Naive thymus-derived CD8-positive, alpha-beta T cell (primary cell): ENCODE data around the gene DOLPP1. TPM values are rescaled to one million over a fixed set of nuclear protein-coding genes. Genes with fewer than 3 reads are reported as not detected.
A peak's percentile ranks its signal among the peaks of the same experiment; 100 is the strongest.

Experiments used
- ATAC-seq, 2 donors: fragments of 150-1000 bp; cut with Tn5 transposase in 1 of 2; sonication (Bioruptor Pico), chemical (Tn5 transposase) in 1 of 2; 1 replicate in 1 of 2; 2 replicates in 1 of 2; pipeline ENCODE4 v1.10.0; 2021; ENCODE audit warnings: mild to moderate bottlenecking in 2 of 2, moderate library complexity in 2 of 2
- POLR2A ChIA-PET: fragments of 350-600 bp; sonication (Branson Sonifier 250); formaldehyde crosslinking; loops from one replicate; lab custom pipeline; 2021; ENCODE audit warnings: antibody characterized with exemption; lab: Charles Lee
- DNase-seq, 10 donors: peaks; one replicate each; pipeline versions ENCODE4 v3.0.0 to v3.0.0-alpha.2; 2020 to 2022
- H3K27ac Mint-ChIP-seq, 10 donors: one replicate each; pipeline ENCODE4 v1.8.0; 2020 to 2022; ENCODE audit warnings: mild to moderate bottlenecking in 10 of 10, mixed read lengths in 10 of 10, moderate library complexity in 4 of 10, inconsistent platforms in 1 of 10
- H3K27me3 Mint-ChIP-seq, 5 donors: one replicate each; pipeline ENCODE4 v1.8.0; 2021 to 2022; ENCODE audit warnings: mixed read lengths in 5 of 5
- H3K36me3 Mint-ChIP-seq, 3 donors: one replicate each; pipeline ENCODE4 v1.8.0; 2020 to 2022; ENCODE audit warnings: mixed read lengths in 3 of 3, mild to moderate bottlenecking in 2 of 3, inconsistent platforms in 1 of 3
- H3K4me1 Mint-ChIP-seq, 4 donors: one replicate each; pipeline ENCODE4 v1.8.0; 2021 to 2022; ENCODE audit warnings: mixed read lengths in 4 of 4
- H3K4me3 Mint-ChIP-seq, 10 donors: one replicate each; pipeline ENCODE4 v1.8.0; 2020 to 2022; ENCODE audit warnings: mild to moderate bottlenecking in 10 of 10, mixed read lengths in 10 of 10, moderate library complexity in 6 of 10, inconsistent platforms in 1 of 10
- H3K9me3 Mint-ChIP-seq, 9 donors: one replicate each; pipeline ENCODE4 v1.8.0; 2020 to 2022; ENCODE audit warnings: mixed read lengths in 9 of 9, mild to moderate bottlenecking in 3 of 9, inconsistent platforms in 1 of 9, moderate library complexity in 1 of 9
- polyA plus RNA-seq, 3 donors: library from polyadenylated mRNA; unstranded; fragments of 300-500 nt; fragmentation: Illumina TruSeq; gene quantifications; one replicate each; pipeline ENCODE4 v1.2.3, GENCODE V29; 2021
- total RNA-seq, 8 experiments: library from RNA in 2 of 8; stranded (reverse) in 2 of 8; gene quantifications; one replicate each; pipeline ENCODE4 v1.2.3 and lab custom pipeline; 2021 to 2026

The DOLPP1 gene
- total and polyA plus RNA-seq, 5 experiments from 2014 or later = 5.7 to 11.1 (median 7.9) TPM

DNA sequence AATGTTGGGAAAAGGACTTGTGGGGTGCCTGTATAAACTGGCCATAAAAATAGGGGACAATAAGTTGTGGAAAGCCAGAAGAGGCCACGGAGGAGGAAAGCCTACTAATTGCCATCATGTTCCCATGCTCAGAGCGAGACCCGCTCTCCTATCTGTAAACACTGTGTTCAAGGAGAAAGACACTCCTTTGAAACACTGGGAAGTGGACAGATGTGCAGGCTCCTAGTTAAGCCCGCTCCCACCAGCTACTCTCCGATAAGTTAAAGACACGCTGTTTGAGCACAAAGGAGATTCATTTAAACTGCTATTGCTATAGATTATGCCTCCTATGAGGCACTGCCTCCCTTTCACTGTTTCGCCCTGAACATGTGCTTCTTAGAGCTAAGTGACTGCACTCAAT is 20.4 kb downstream of the DOLPP1 start:
- POLR2A ChIA-PET = no interaction called here
- Mint-ChIP-seq H3K36me3 (peaks cover 0 to 4% (median 0%) of the 10 kb centered on the region in 3 donors), H3K4me3 (no peak overlapping the region), H3K27me3 (no peaks in the 10 kb centered on the region), H3K4me1 (peaks cover 0 to 3% (median 0%) of the 10 kb centered on the region in 4 donors), H3K27ac (no peak overlapping the region), H3K9me3 (no peaks in the 10 kb centered on the region)
- DNase-seq = no peak
- no peak for ATAC-seq

DNA sequence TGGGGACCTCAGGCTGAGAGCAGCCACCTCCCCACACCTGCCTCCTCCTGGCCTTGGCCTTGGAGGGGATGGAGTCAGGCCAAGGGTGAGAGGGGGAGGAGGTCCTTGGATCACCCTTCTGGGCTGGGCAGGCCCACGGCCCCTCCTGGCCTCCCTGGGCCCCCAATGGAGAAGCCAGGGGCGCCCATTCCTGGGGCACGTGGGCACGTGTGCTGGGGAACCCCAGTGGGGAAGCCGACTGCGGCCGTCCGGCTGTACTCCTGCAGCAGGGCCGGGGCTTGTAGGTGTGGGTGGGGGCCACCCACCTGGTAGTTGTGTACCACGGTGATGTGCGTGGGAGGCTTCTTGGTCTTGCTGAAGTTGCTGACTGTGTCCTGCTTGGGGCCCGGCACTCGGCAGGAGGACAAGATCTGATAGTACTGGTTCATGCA is 21.2 kb downstream of the DOLPP1 start:
- peaks cover 0 to 4% (median 0%) of the 10 kb centered on the region in 3 donors for H3K36me3 Mint-ChIP-seq
- H3K4me1 Mint-ChIP-seq = peaks cover 0 to 1% (median 0%) of the 10 kb centered on the region in 4 donors
- no peak overlapping the region for H3K27ac Mint-ChIP-seq
- H3K4me3 Mint-ChIP-seq = no peak overlapping the region
- DNase-seq = no peak
- ATAC-seq = no peak
- POLR2A ChIA-PET = interaction anchor here (0.5 kb wide), 1 partner anchor 69 kb away, joined by 4 read pairs; no protein-coding TSS in a partner anchor
- H3K27me3 Mint-ChIP-seq = no peaks in the 10 kb centered on the region
- no peaks in the 10 kb centered on the region for H3K9me3 Mint-ChIP-seq

DNA sequence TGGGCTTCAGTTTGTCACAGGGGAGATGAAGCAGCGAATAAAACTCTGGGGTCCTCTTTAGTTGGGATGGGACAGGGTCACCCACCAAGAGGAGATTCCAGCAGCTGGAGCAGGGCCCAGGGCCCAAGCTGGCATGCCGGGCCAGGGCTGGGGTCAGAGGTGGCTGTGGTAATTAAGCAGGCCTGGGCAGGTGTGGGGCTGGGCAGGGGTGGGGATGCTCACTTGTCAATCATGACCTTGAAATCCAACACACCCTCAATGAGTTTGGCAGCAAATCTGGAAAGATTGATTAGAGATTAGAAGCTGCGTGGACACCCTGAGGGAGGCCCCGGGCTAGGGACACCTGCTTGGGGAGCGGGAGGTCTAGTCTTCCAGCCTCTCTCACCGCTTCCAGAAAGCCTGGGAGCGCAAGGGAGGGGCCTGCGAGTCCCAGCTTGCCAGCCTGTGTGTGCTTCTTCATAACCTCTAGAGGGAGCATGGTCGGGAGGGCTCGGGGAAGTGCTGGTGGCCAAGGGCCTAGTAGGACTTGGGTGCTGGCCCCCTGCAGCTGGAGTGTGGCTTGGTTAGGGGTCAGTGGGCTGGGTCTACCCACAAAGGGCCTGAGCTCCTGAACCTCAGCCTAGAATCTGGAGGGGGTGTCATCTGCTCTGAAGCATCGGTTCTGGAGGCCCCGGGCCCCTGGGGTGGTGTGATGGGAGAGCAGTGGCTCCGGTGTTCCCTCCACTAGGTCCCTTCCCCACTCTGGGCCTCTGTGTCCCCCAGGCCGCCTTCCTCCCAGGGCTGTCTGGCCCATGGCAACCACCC is 22.1 kb downstream of the DOLPP1 start:
- Mint-ChIP-seq H3K27ac (peak overlapping the region in 1 of 10 donors; percentile 57), H3K4me1 (peaks cover 0 to 1% (median 0%) of the 10 kb centered on the region in 4 donors), H3K36me3 (peaks cover 0 to 4% (median 2%) of the 10 kb centered on the region in 3 donors), H3K4me3 (no peak overlapping the region), H3K27me3 (no peaks in the 10 kb centered on the region), H3K9me3 (no peaks in the 10 kb centered on the region)
- POLR2A ChIA-PET = interaction anchor here (0.5 to 0.6 kb wide), 3 partner anchors 22 to 967 kb away, joined by 3 to 4 read pairs (median 4); partner anchors contain the start of gene DOLPP1
- no peak for DNase-seq
- no peak for ATAC-seq

DNA sequence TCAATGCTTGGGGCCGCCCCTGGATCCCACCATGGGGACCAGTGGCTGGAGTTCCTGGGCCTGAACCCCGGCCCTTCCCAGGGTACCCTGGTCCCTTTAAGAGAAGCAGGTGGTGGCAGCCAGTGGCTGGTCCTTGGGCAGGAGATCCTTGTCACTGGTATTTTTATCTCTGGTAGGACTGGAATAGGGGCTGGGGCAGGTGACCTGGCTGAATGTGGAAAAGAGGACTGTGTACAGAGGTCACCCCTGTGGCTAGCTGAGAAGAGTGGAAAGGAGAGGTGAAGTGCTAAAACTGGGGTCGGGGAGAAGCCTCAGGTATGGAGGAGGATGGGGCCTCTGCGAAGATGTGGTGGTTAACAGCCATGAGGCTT is 22.7 kb downstream of the DOLPP1 start:
- no peak for DNase-seq
- Mint-ChIP-seq H3K4me3 (no peak overlapping the region), H3K27me3 (no peaks in the 10 kb centered on the region), H3K36me3 (peaks cover 0 to 2% (median 2%) of the 10 kb centered on the region in 3 donors), H3K27ac (peak overlapping the region in 2 of 10 donors; percentile 15 to 57), H3K4me1 (peaks cover 0 to 5% (median under 1%) of the 10 kb centered on the region in 4 donors), H3K9me3 (no peaks in the 10 kb centered on the region)
- POLR2A ChIA-PET = interaction anchor here (0.6 kb wide), 1 partner anchor 23 kb away, joined by 3 read pairs; the partner anchor contains the start of gene DOLPP1
- no peak for ATAC-seq

DNA sequence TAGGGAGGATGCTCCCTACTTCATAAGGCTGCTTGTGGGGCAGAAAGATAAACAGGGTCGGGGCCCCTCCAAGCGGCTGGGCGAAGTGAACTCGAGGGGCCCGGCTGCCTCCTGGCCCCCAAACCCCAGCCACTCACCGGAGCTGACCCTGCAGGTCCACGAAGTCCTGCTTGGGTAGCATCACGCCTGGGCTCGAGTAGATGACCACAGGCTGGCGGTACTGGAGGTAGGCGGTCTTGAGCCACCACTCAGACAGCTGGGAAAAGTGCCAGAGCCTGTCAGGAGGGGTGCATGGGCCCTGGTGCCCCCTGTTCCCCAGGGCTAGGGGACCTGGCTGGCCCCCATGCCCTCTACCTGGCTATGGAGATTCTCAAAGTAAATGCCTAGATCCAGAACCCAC is 23.1 kb downstream of the DOLPP1 start:
- H3K4me1 Mint-ChIP-seq = peaks cover 0 to 10% (median 3%) of the 10 kb centered on the region in 4 donors
- H3K4me3 Mint-ChIP-seq = no peak overlapping the region
- H3K27ac Mint-ChIP-seq = peak overlapping the region in 1 of 10 donors; percentile 57
- ATAC-seq (no peak), DNase-seq (no peak)
- no peaks in the 10 kb centered on the region for H3K9me3 Mint-ChIP-seq
- no peaks in the 10 kb centered on the region for H3K27me3 Mint-ChIP-seq
- peaks cover 0 to 2% (median 2%) of the 10 kb centered on the region in 3 donors for H3K36me3 Mint-ChIP-seq
- POLR2A ChIA-PET = interaction anchor here (0.7 to 1.5 kb wide), 2 partner anchors 9 to 22 kb away, joined by 3 read pairs; no protein-coding TSS in a partner anchor

DNA sequence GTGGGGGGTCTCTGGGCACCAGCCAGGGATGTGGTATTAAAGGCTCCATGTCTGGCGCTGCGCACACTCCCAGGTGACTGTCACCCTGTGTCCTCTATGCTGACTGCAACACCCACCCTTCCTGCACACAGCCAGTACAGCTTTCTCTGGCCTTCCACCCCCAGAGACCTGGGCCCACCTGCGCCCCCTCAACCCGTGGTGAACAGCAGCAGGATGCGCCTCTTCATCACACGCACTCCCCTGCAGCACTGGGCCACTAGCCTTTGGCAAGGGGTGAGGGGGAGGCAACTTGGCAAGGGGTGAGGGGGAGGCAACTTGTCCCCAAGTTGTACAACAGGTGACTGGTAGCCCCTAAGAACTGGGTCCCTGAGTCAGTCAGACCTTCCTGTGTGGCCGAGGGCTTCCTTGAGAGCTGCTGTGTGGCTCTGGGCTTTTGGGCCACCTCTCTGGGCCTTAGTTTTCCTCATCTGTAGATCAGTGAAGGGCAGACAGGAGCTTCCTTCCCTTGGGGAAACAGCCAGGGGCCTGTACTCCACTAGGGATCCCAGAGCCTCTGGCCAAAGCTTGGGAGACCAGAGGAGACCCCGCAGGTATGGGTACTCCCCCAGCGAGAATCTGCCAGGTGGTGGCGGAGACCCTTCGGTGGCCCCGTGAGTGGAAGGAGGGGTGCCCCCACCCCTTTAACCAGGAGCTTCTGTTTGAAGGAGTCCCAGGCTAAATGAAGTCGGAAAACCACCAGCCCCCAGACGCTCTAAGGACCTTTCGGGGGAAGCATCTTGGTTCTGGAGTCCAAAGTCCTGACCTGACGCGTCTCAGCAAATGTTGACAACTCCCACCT is 25.2 kb downstream of the DOLPP1 start:
- DNase-seq (no peak), ATAC-seq (no peak)
- no peaks in the 10 kb centered on the region for H3K27me3 Mint-ChIP-seq
- H3K4me3 Mint-ChIP-seq = no peak overlapping the region
- no peaks in the 10 kb centered on the region for H3K9me3 Mint-ChIP-seq
- peaks cover 7 to 18% (median 11%) of the 10 kb centered on the region in 4 donors for H3K4me1 Mint-ChIP-seq
- H3K36me3 Mint-ChIP-seq = peaks cover 0 to 2% (median 0%) of the 10 kb centered on the region in 3 donors
- POLR2A ChIA-PET = no interaction called here
- H3K27ac Mint-ChIP-seq = peak overlapping the region in 1 of 10 donors; percentile 14

DNA sequence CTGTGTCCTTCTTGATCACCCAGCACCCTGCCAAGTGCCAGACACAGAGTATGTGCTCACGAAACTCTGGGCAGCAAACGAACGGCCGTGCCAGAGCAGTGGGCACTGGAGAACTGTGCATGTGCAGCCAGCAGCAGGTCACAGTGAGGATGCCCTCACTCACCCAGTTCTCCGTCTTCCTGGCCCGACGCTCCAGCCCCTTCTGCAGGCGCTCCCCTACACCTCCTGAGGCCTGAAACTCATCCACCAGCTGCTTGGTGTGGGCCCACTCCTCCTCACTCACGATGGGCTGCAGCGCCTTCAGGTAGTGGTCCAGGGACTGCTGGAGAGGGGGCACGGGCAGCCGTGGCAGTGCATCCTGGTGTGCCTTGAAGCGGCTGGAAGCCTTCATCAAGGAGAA is 26.7 kb downstream of the DOLPP1 start:
- peaks cover 9 to 25% (median 17%) of the 10 kb centered on the region in 4 donors for H3K4me1 Mint-ChIP-seq
- no peak for DNase-seq
- peak overlapping the region in 1 of 10 donors; percentile 26 for H3K4me3 Mint-ChIP-seq
- H3K9me3 Mint-ChIP-seq = no peaks in the 10 kb centered on the region
- H3K27me3 Mint-ChIP-seq = no peaks in the 10 kb centered on the region
- peak overlapping the region in 1 of 10 donors; percentile 12 for H3K27ac Mint-ChIP-seq
- POLR2A ChIA-PET = no interaction called here
- no peak for ATAC-seq
- H3K36me3 Mint-ChIP-seq = peaks cover 0 to 2% (median 0%) of the 10 kb centered on the region in 3 donors

DNA sequence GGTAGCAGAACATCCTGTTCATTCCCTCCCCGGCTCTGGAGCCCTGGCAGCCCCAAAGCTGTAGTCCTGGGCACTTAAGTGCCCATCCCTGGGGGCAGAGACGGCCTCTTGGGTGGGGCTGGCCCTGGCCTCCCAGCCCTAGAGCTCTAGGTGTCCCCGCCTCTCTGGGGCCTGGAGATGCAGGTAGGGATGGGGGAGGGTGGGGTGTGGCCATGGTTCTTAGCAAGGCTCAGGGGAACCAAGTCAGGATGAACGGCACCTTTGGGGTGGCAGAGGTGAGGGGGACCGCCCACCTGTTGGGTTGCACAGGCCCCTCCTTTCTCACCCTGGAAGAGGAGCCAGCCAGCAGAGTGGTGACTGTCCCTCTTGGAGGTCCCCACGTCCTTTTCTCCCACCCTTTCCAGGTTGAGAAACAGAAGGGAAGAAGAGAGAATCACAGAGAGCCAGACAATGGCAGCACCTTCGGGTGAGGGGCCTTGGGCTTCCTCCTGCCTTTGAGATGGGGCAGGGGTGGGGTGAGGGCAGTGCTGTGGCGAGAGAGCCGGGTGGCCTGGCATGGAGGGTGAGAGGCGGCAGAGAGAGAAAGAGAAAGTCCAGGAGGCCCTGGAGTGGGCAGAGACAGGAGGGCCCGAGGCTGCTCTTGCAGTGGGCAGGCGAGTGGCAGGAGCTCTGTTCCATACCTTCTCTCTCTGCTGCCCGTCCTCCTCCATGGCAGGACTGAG is 27.3 kb downstream of the DOLPP1 start:
- DNase-seq (no peak), ATAC-seq (no peak)
- H3K27me3 Mint-ChIP-seq = no peaks in the 10 kb centered on the region
- peak overlapping the region in 1 of 10 donors; percentile 62 for H3K27ac Mint-ChIP-seq
- H3K4me3 Mint-ChIP-seq = peak overlapping the region in 8 of 10 donors; percentile 48 to 97 (median 74)
- peaks cover 0 to 2% (median 0%) of the 10 kb centered on the region in 3 donors for H3K36me3 Mint-ChIP-seq
- POLR2A ChIA-PET = interaction anchor here (0.7 kb wide), 1 partner anchor 10 kb away, joined by 4 read pairs; no protein-coding TSS in a partner anchor
- no peaks in the 10 kb centered on the region for H3K9me3 Mint-ChIP-seq
- H3K4me1 Mint-ChIP-seq = peaks cover 9 to 25% (median 19%) of the 10 kb centered on the region in 4 donors

DNA sequence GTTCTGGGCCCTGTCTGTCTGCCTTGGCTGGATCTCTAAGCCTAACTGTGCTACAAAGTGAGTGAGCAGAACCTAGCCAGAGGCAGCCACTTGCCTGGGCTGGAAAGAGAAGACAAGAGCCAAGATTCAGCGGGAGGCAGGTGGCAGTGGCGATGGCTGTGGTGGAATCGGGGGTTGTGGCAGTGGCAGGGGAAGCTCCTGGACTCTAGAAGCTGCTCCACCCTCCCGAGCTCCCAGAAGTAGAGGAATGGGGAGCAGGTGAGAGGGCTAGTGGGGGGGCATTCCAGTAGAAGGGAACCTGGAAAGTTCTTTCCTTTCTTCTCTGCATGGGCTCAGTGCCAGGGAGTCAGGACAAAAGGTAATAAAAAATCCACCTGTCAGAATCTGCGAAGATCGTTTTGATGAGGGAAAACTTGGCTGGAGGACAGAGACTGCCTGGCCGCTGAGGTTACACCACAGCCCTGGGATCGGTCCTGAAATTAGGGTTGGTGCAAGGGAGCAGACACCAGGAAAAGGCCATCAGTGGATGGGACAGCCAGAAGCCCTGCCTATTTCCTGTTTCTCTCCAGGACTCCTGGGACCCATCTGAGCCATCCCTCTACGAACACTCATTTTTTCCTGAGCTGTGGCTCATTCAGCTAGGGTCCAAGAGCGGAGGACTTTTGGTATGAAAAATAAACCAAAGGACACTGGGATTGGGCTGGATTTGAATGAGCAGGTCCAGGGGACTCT is 28.1 kb downstream of the DOLPP1 start:
- H3K27me3 Mint-ChIP-seq = no peaks in the 10 kb centered on the region
- peak overlapping the region; percentile 68 to 97 (median 76) for H3K4me3 Mint-ChIP-seq
- no peaks in the 10 kb centered on the region for H3K9me3 Mint-ChIP-seq
- peak overlapping the region in 8 of 10 donors; percentile 25 to 86 (median 58) for H3K27ac Mint-ChIP-seq
- DNase-seq (no peak), ATAC-seq (no peak)
- H3K4me1 Mint-ChIP-seq = peaks cover 9 to 28% (median 25%) of the 10 kb centered on the region in 4 donors
- POLR2A ChIA-PET = interaction anchor here (0.7 to 2.2 kb wide), 3 partner anchors 9 to 28 kb away, joined by 4 to 8 read pairs (median 5); partner anchors contain the start of gene DOLPP1
- peaks cover 0 to 2% (median 0%) of the 10 kb centered on the region in 3 donors for H3K36me3 Mint-ChIP-seq

DNA sequence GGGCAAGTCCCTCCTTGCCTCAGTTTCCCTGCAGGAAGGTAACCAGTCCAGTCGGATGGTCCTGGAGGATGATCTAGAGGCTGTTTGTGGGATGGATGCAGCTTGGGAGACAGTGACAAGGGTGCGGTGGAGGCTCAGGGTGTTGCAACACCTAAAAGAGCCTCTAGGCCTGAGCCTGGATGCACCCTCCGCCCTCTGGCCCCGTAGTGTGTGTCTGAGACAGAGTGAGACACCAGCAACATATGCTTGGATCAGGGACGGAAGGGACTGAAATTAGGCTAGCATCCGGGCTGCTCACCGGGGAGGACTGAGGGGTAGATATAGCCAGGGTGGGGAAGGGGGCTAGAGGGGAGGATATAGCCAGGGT is 28.6 kb downstream of the DOLPP1 start:
- no peaks in the 10 kb centered on the region for H3K27me3 Mint-ChIP-seq
- POLR2A ChIA-PET = interaction anchor here (1.2 to 2.2 kb wide), 3 partner anchors 12 to 42 kb away, joined by 3 to 8 read pairs (median 5); partner anchors contain the start of gene DOLPP1
- DNase-seq (peak in 5 of 10 donors; percentile 16 to 31 (median 29)), ATAC-seq (no peak)
- peak overlapping the region; percentile 68 to 97 (median 76) for H3K4me3 Mint-ChIP-seq
- no peaks in the 10 kb centered on the region for H3K9me3 Mint-ChIP-seq
- H3K4me1 Mint-ChIP-seq = peaks cover 11 to 32% (median 30%) of the 10 kb centered on the region in 4 donors
- peak overlapping the region; percentile 25 to 91 (median 63) for H3K27ac Mint-ChIP-seq
- H3K36me3 Mint-ChIP-seq = peaks cover 0 to 2% (median 0%) of the 10 kb centered on the region in 3 donors
